ENCODE measurements around the gene TICAM1.

GRCh38 chr19:4803736-4804695, 27.5 kb downstream of the TICAM1 start:
- TF ChIP-seq CTCF (conservative IDR thresholded peaks at IDR 0.05): peak; percentile 93
- TF ChIP-seq ZFX (IDR thresholded peaks at IDR 0.05): no peak

Data from C4-2B (cell line).